Transverse colon (tissue), 4 donors: ENCODE data around the gene DLL1. TPM values are rescaled to one million over a fixed set of nuclear protein-coding genes. Genes with fewer than 3 reads are reported as not detected.

Experiments used
- DNase-seq: peaks from one replicate; pipeline ENCODE4 v3.0.0-alpha.2; 2019
- H3K27ac ChIP-seq, 4 donors: fragments of 200-600 bp; sonication (generic); 2 replicates each; pipeline ENCODE4 v1.5.1; 2016 to 2018; ENCODE audit warnings: inconsistent platforms in 4 of 4
- H3K27me3 ChIP-seq: fragments of 200-600 bp; sonication (generic); 2 replicates; pipeline ENCODE4 v1.5.1; 2017; ENCODE audit warnings: inconsistent platforms
- H3K36me3 ChIP-seq, 4 donors: fragments of 200-600 bp; sonication (generic); 2 replicates each; pipeline ENCODE4 v1.5.1; 2017 to 2019; ENCODE audit warnings: inconsistent platforms in 4 of 4
- H3K4me1 ChIP-seq, 4 donors: fragments of 200-600 bp; sonication (generic); 2 replicates each; pipeline ENCODE4 v1.5.1; 2017 to 2020; ENCODE audit warnings: inconsistent platforms in 4 of 4
- H3K4me3 ChIP-seq, 4 donors: fragments of 200-600 bp; sonication (generic); 1 replicate in 1 of 4; 2 replicates in 3 of 4; pipeline versions ENCODE4 v1.5.1 to v1.6.1; 2017 to 2019; ENCODE audit warnings: inconsistent platforms in 4 of 4
- H3K9me3 ChIP-seq, 2 donors: fragments of 200-600 bp; sonication (generic); 2 replicates each; pipeline ENCODE4 v1.5.1; 2017 to 2019; ENCODE audit warnings: inconsistent platforms in 2 of 2
- CTCF ChIP-seq, 5 experiments: fragments of 200-600 bp in 3 of 5; fragments of 450-650 bp in 2 of 5; sonication (generic) in 3 of 5; IDR thresholded peaks; 1 replicate in 2 of 5; 2 replicates in 3 of 5; pipeline ENCODE4 v1.5.1; 2016 to 2017; ENCODE audit warnings: antibody characterized with exemption in 5 of 5, inconsistent platforms in 3 of 5, mild to moderate bottlenecking in 2 of 5, moderate library complexity in 1 of 5
- EP300 ChIP-seq: sonication (generic); formaldehyde crosslinking; IDR thresholded peaks from one replicate; pipeline ENCODE4 v1.6.1; 2017; ENCODE audit warnings: antibody characterized with exemption, low read depth
- POLR2A ChIP-seq: fragments of 450-650 bp; IDR thresholded peaks from one replicate; pipeline ENCODE4 v1.6.1; 2016; ENCODE audit warnings: antibody characterized with exemption, mild to moderate bottlenecking, moderate library complexity
- POLR2AphosphoS5 ChIP-seq, 3 donors: sonication (generic); formaldehyde crosslinking; IDR thresholded peaks; one replicate each; pipeline ENCODE4 v1.6.1; 2016; ENCODE audit warnings: antibody characterized with exemption in 3 of 3
- WGBS, 2 donors: methylation state at CpG; one replicate each; pipeline ENCODE4 v1.1.5; 2018; ENCODE audit warnings: low coverage in 1 of 2; 5-methylcytosine and 5-hydroxymethylcytosine counted together
- in situ Hi-C, 4 donors: fragments of 200-750 bp; cut with MboI; loops; one replicate each; pipeline versions ENCODE4 v1.15.0 to v1.15.1; 2017; ENCODE audit warnings: low sequenced_read_pairs in 3 of 4, low pct_ligation_motif_present in 1 of 4, low pct_unique_long_range_greater_than_20kb in 1 of 4
- intact Hi-C: fragments of 100-400 bp; cut with DNase I; formaldehyde crosslinking; loops from one replicate; pipeline ENCODE4 v1.15.1; 2023; ENCODE audit warnings: low total_unique reads
- total RNA-seq, 4 donors: library from RNA; depleted of rRNA; stranded (reverse); fragments of >200 nt; gene quantifications; one replicate each; pipeline ENCODE4 v1.1.0, GENCODE V29; 2016

Gene DLL1
- total RNA-seq, 4 donors from 2014 or later = 15.0 to 46.2 (median 25.9) TPM

GRCh38 chr6:170269846-170270541 lies 20.9 kb downstream of the DLL1 start:
- H3K27ac ChIP-seq = peak overlapping the region; percentile 17 to 65 (median 54)
- WGBS, 2 donors = 73 to 75% methylated on average over 13 to 17 of the region's 17 CpGs
- H3K4me1 ChIP-seq = peaks cover 4 to 32% (median 8%) of the 10 kb centered on the region in 4 donors
- intact Hi-C loops (no loop called here), in situ Hi-C loops (no loop called here)
- H3K36me3 ChIP-seq = no peaks in the 10 kb centered on the region
- no peaks in the 10 kb centered on the region for H3K27me3 ChIP-seq
- TF ChIP-seq POLR2AphosphoS5 (IDR thresholded peaks at IDR 0.05) (no peak), EP300 (no peak), CTCF (IDR thresholded peaks at IDR 0.05) (no peak), POLR2A (no peak)
- no peaks in the 10 kb centered on the region for H3K9me3 ChIP-seq
- no peak for DNase-seq
- H3K4me3 ChIP-seq = no peak overlapping the region

- TF ChIP-seq POLR2A (peak; percentile 14), EP300 (no peak), POLR2AphosphoS5 (IDR thresholded peaks at IDR 0.05) (peak in 1 of 3 donors; percentile 24)
- Histone ChIP-seq H3K9me3 (no peaks in the 10 kb centered on the region), H3K36me3 (no peaks in the 10 kb centered on the region), H3K27ac (peak overlapping the region; percentile 17 to 65 (median 54)), H3K4me1 (peaks cover 4 to 32% (median 8%) of the 10 kb centered on the region in 4 donors), H3K4me3 (no peak overlapping the region), H3K27me3 (no peaks in the 10 kb centered on the region)
- intact Hi-C loops (no loop called here), in situ Hi-C loops (no loop called here)
- DNase-seq = peak; percentile 61
- WGBS, 2 donors = 67% methylated on average over 17 of the region's 22 CpGs; no CpG with 5 or more reads in 1 of the 2 donors
Measured at GRCh38 chr6:170269151-170269845, 21.6 kb downstream of the DLL1 start.

- DNase-seq = no peak
- Histone ChIP-seq H3K9me3 (no peaks in the 10 kb centered on the region), H3K4me3 (no peak overlapping the region), H3K36me3 (no peaks in the 10 kb centered on the region), H3K4me1 (peaks cover 4 to 32% (median 8%) of the 10 kb centered on the region in 4 donors), H3K27ac (peak overlapping the region; percentile 17 to 65 (median 54)), H3K27me3 (no peaks in the 10 kb centered on the region)
- in situ Hi-C loops = no loop called here
- intact Hi-C loops = no loop called here
- TF ChIP-seq POLR2A (no peak), EP300 (no peak), POLR2AphosphoS5 (IDR thresholded peaks at IDR 0.05) (no peak)
- WGBS, 2 donors = 88% methylated on average over 20 of the region's 22 CpGs; no CpG with 5 or more reads in 1 of the 2 donors
Measured at GRCh38 chr6:170268216-170269129, 22.4 kb downstream of the DLL1 start.

GRCh38 chr6:170267688-170268087 lies 23.2 kb downstream of the DLL1 start:
- H3K4me1 ChIP-seq = peaks cover 4 to 32% (median 8%) of the 10 kb centered on the region in 4 donors
- no peaks in the 10 kb centered on the region for H3K9me3 ChIP-seq
- no peaks in the 10 kb centered on the region for H3K27me3 ChIP-seq
- no peaks in the 10 kb centered on the region for H3K36me3 ChIP-seq
- WGBS, 2 donors = 83 to 87% methylated on average over 8 to 14 of the region's 14 CpGs
- peak overlapping the region in 3 of 4 donors; percentile 50 to 65 (median 59) for H3K27ac ChIP-seq
- in situ Hi-C loops (no loop called here), intact Hi-C loops (no loop called here)
- TF ChIP-seq POLR2AphosphoS5 (IDR thresholded peaks at IDR 0.05) (no peak), POLR2A (no peak), EP300 (no peak), CTCF (IDR thresholded peaks at IDR 0.05) (no peak)
- H3K4me3 ChIP-seq = no peak overlapping the region
- DNase-seq = no peak
